Left forelimb (tissue), 1 donor: Measurements from ENCODE around the gene AKT1.
A peak's percentile ranks its signal among the peaks of the same experiment; 100 is the strongest.

Experiments used
- DNase-seq: peaks from one replicate; pipeline ENCODE4 v3.0.0-alpha.2; 2018; ENCODE audit warnings: low spot score

AKT1 gene

GRCh38 chr14:104723651-104724406, 71.7 kb downstream of the AKT1 start, which contains the start of gene ADSS1:
ADSS1 (plus strand) TSS chr14:104724229; CDS start chr14:104724271, 42 bp downstream.
- DNase-seq = peak; percentile 80

GRCh38 chr14:104722938-104723650, 72.5 kb downstream of the AKT1 start:
- no peak for DNase-seq

- no peak for DNase-seq
Measured at GRCh38 chr14:104721505-104722431, 73.8 kb downstream of the AKT1 start.
